Measurements from ENCODE around the gene LCOR. TPM values are rescaled to one million over a fixed set of nuclear protein-coding genes. Genes with fewer than 3 reads are reported as not detected.

Gene LCOR
- total and polyA plus RNA-seq, 4 donors = 2.5 to 31.2 (median 14.5) TPM

GRCh38 chr10:96842896-96843723 lies 11.0 kb downstream of the LCOR start:
- peaks cover 8 to 16% (median 9%) of the 10 kb centered on the region in 4 donors for H3K4me1 ChIP-seq (ENCODE audit: control insufficient read depth in 4 of 4, insufficient read depth in 4 of 4, low read length in 3 of 4)
- no peak for DNase-seq (ENCODE audit: low spot score)
- WGBS = 45% methylated on average over 8 of the region's 8 CpGs
- H3K4me3 ChIP-seq (ENCODE audit: low read depth in 1 of 3, low read length in 3 of 3) = peak overlapping the region in 2 of 3 donors; percentile 24 to 53
- H3K9me3 ChIP-seq (ENCODE audit: control insufficient read depth in 4 of 4, low read length in 3 of 4) = no peaks in the 10 kb centered on the region
- peak; percentile 69 for TF ChIP-seq SP1 (IDR thresholded peaks at IDR 0.05)
- peak; percentile 53 for TF ChIP-seq FOXA2 (IDR thresholded peaks at IDR 0.05)
- TF ChIP-seq ZBTB33 (IDR thresholded peaks at IDR 0.05) = peak; percentile 61
- no peak for TF ChIP-seq NR2F2 (IDR thresholded peaks at IDR 0.05)
- peak; percentile 78 to 80 for TF ChIP-seq JUND (IDR thresholded peaks at IDR 0.05)
- no peak for TF ChIP-seq EGR1 (IDR thresholded peaks at IDR 0.05; ENCODE audit: low read depth in 2 of 2)
- no peak for TF ChIP-seq TAF1 (conservative IDR thresholded peaks at IDR 0.05)
- TF ChIP-seq ATF3 (IDR thresholded peaks at IDR 0.05) = peak; percentile 96
- peak; percentile 92 to 94 for TF ChIP-seq RXRA (IDR thresholded peaks at IDR 0.05)
- TF ChIP-seq MAX (IDR thresholded peaks at IDR 0.05) = peak; percentile 69
- peak; percentile 33 for TF ChIP-seq REST (IDR thresholded peaks at IDR 0.05)
- TF ChIP-seq YY1 (IDR thresholded peaks at IDR 0.05) = peak; percentile 57
- TF ChIP-seq RAD21 (IDR thresholded peaks at IDR 0.05) = peak; percentile 25 to 42
- TF ChIP-seq GABPA (IDR thresholded peaks at IDR 0.05 in 1 of 2, conservative IDR thresholded peaks at IDR 0.05 in 1 of 2) = peak in 1 of 2 donors; percentile 41
- TF ChIP-seq HNF4G (IDR thresholded peaks at IDR 0.05) = peak; percentile 37
- TF ChIP-seq CTCF (IDR thresholded peaks at IDR 0.05; ENCODE audit: low read depth, low read length, missing input control) = no peak
- TF ChIP-seq HNF4A (conservative IDR thresholded peaks at IDR 0.05) = peak; percentile 82 to 83
- TF ChIP-seq FOXA1 (IDR thresholded peaks at IDR 0.05) = no peak
- H3K36me3 ChIP-seq (ENCODE audit: control insufficient read depth in 4 of 4, insufficient read depth in 3 of 4, low read depth in 1 of 4, low read length in 3 of 4) = no peaks in the 10 kb centered on the region
- H3K27me3 ChIP-seq (ENCODE audit: control insufficient read depth in 4 of 4, insufficient read depth in 4 of 4, low read length in 3 of 4) = no peaks in the 10 kb centered on the region
- peak overlapping the region; percentile 76 to 85 for H3K27ac ChIP-seq (ENCODE audit: low read depth in 1 of 2, low read length in 2 of 2)
- peak overlapping the region in 1 of 2 donors; percentile 54 for H3K9ac ChIP-seq (ENCODE audit: low read depth in 1 of 2, low read length in 2 of 2)
